NCI-H446 treated with DMSO at 0.1 percent for 48 hours (cell line): Measurements from ENCODE around the gene PIH1D1.
A peak's percentile ranks its signal among the peaks of the same experiment; 100 is the strongest.

Experiments used
- DNase-seq: peaks from one replicate; lab custom pipeline; 2025; lab: John Stamatoyannopoulos, UW

The PIH1D1 gene

DNA sequence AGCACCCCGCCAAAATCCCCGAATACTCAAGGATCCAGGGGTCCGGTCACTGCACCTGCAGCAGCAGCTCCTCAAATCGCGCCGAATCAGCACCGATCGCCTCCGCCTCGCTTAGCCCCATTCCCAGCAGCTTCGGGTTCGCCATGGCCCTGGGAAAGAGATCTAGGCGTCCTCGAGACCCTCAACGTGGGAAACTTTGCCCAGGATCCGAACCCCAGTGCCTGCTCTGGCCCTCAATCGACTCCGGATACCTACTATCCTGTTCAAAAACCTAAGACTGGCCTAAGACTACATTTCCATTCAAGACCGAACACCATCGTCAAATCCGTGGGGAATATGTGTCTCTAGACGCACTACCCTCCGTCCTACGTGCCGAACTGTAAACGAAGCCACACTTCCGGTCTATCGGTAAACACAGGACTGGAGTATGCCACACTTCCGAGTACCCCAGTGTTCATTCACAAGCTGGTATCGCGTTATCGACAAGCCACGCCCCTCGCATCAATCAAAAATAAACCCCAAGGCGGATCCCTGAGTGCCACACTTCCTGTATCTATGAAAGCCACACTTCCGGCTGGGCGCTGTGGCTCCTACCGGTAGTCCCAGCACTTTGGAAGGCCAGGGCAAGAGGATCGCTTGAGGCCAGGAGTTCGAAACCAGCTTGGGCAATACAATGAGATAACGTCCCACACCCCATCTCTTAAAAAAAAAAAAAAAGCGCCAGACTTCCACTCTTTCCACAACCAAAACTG is at the start of gene PIH1D1:
PIH1D1 (minus strand) TSS at position 385 of the 752 bp plus-strand sequence; CDS start at position 145, 240 bp downstream.
- peak; percentile 99 for DNase-seq

GRCh38 chr19:49499030-49499670 is 47.5 kb upstream of the PIH1D1 start:
- no peak for DNase-seq

DNA sequence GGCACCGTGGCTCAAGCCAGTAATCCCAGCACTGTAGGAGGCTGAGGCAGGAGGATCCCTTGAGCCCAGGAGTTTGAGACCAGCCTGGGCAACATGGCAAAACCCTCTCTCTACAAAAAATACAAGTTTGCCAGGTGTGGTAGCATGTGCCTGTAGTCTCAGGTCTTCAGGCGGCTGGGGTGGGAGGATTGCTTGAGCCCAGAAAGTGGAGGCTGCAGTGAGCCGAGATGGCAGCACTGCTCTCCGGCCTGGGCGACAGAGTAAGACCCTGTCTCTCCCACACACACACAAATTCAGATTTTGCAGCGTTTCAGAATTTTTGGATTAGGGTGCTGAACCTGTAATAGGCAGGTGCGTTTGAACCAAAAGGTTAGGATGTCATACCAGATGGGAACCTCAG is 46.9 kb upstream of the PIH1D1 start:
- DNase-seq: no peak

- DNase-seq: no peak
Observed at GRCh38 chr19:49497789-49498103, 46.1 kb upstream of the PIH1D1 start.

GRCh38 chr19:49497047-49497788 is 45.6 kb upstream of the PIH1D1 start:
- no peak for DNase-seq

DNA sequence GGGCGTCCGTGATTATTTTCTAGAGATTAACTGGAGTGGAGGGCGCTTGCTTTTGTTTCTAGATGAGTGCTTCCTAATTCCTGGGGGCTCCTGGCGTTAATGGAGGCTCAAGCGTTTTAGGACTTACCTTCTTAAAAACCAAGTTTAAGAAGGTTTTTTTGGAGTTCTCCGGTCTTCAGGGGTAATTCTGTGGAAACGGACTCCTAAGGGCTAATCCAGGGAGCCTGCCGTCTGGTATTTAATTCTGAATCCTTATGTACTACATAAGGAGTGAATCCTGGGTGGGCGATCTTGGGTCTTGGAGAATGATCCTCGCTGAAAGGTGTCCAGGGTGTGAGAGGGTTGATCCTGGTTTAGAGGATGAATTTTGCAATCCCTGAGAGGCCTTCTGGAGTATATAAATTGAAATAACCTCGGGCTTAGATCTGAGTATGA is 45.0 kb upstream of the PIH1D1 start:
- DNase-seq: no peak

DNA sequence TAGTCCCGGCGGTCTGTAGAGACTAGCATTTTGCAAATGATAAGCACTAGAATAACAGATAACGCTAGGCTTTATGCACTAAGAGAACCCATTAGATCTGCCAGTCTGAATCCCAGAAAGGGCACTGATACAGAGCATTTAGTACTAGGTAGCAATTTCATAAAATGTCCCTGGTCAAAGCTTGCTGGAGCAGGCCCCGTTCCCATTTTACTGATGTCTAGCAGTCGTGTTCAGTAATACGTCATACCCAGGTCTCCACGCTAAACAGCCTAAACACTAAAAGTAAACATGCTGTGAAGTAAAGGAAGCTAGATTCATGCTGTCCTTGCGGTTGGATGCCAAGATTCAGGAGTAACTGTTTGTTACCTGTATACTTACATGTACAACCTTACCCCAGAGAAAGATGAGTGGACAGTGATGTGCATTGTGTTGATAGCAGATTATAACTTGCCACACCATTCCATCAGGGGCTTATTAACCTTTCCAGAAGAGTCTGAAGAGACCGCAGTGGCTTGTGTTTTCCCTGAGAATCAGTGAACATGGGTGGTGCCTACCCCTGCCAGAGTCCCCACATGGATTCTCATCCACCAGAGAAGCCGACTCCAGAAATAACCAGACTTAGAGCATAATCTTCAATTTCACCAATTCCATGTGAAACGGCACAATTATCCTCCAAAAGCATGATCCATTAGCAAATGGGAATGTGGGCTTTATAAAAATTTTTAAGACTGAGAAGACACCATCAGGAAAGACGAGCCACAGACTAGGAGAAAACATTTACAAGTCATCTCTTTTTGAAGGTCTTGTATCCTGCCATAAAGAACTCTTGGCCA is 41.2 kb upstream of the PIH1D1 start:
- DNase-seq: no peak

- DNase-seq: no peak
Observed at GRCh38 chr19:49491804-49492572, 40.4 kb upstream of the PIH1D1 start.

DNA sequence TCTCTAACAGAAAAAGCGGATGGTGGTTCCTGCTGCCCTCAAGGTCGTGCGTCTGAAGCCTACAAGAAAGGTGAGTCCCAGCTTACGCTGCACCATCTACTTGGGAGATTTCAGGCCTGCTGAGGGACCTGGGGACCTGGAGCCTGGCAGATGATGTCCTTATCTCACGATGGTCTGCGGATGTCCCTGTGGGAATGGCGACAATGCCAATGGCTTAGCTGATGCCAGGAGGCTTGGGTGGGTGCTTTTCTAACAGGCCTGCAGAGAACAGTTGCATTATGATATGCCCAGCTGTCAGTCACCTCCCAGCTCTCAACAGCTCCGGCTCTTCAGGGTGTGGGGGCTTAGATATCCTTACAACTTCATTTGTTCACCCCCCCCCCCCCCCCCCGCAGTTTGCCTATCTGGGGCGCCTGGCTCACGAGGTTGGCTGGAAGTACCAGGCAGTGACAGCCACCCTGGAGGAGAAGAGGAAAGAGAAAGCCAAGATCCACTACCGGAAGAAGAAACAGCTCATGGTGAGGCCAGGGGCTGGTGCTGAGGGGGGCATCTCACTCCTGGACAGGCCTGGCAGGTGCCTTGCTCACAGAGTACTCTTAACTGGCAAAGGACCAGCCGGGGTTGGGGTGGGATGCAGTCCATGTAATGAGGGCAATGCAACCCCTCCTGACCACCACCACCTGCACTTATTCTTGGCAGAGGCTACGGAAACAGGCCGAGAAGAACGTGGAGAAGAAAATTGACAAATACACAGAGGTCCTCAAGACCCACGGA is 39.6 kb upstream of the PIH1D1 start:
- DNase-seq: no peak

- DNase-seq: no peak
Observed at GRCh38 chr19:49490287-49491029, 38.8 kb upstream of the PIH1D1 start.

DNA sequence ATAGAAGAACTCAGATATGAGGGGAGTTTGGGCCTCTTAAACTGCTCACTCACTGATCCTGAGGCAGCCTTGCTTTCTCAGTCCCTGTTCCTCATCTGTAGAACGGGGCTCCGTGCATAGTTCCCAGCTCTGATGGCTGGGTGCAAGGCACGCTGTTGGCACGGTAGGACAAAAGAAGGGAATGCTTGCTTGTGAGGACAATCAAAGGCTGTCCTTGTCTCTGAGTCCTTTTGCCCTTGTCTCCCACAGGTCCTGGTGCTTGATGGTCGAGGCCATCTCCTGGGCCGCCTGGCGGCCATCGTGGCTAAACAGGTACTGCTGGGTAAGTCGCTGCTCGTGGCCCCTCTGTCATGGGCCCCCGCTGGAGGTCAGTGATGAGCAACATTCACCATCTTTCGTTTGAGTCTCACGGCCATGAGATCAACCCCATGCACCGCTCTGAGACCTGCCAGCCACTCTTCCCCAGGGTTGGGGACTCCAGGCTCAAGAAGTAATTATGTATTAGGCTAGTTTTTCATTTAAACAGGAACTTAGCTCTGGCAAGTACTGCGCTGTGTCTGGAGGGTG is 38.1 kb upstream of the PIH1D1 start:
- no peak for DNase-seq

GRCh38 chr19:49488863-49489537 is 37.4 kb upstream of the PIH1D1 start:
- DNase-seq: no peak

DNA sequence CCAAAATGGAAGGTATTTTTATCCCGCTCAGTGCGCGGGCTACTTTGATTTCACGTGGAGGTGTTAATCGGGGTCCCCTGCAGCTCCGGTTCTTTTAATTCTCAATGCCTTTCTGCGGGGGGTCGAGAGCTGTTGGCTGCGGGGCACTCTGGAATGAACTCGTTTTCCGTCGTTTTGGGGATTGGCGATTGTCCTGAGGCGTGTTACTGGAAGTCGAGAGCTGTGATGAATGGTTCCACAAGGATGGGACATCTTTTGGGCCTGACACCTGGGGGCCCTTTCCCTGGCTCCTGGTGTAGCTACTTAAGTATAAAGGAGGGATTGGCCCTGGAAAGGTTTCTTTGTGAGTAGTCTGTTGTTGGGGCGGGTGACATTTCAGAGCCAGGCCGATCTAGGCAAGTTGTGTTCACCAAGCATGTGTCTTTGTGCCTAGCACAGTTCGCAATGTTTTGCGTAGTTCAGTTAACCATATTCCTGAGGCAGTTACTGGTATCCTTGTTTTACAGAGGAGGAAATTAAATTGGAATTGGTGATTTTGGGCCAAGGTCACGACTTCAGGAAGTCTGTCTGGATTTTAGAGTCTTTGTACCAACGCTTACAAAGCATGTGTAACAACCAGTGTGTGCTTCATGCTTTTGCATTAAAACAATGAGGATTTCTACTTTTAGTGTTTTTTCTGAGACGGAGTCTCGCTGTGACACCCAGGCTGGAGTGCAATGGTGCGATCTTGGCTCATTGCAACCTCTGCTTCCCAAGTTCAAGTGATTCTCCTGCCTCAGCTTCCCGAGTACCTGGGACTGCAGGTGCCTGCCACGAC is 36.6 kb upstream of the PIH1D1 start:
- no peak for DNase-seq

GRCh38 chr19:49487277-49488045 is 35.8 kb upstream of the PIH1D1 start, which contains the start of gene RPL13A:
Gene RPL13A, plus strand, starts transcription at chr19:49487608. Its CDS starts 22 bp downstream, at chr19:49487630.
- peak; percentile 99 for DNase-seq

DNA sequence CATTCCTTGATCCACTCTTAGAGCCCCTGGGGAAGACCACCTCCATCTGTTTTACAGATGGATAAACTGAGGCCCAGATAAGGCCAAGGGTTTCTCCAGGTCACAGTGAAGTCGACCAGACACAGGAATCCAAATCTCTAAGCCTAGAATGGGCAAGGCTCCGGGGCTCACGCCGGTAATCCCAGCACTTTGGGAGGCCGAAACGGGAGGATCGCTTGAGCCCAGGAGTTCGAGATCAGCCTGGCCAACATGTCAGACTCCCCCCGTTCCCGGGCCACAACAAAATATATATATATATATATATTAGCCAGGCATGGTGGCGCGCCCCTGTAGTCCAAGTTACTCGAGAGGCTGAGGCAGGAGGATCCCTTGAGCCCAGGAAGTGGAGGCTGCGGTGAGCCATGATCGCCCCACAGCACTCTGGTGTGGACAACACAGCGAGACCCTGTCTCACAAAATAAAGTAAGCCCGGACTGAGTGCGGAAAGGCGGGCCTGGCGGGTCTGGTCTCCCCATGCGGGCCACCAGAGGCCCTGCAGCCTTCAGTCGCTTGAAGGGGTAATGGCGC is 35.2 kb upstream of the PIH1D1 start:
- no peak for DNase-seq

DNA sequence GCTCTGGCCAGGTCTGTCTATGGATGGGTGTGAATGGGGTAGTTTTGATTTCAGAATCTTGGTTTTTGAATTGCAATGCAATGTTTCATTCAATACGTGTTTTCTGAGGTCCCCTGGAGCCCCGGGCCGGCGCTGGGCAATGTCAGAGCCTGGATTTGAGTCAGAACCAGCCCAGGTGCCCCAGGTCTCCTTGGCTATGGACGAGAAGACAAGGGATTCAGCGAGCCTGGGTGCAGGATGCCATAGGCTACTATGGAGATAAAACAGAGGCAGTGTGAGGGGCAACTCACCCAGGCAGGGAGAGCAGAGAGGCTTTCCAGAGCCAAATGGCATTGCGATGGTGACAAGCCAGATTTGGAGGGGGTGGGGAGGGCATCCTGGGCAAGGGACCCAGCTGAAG is 34.6 kb upstream of the PIH1D1 start:
- no peak for DNase-seq
